Cerebellar cortex (tissue), 1 donor: ENCODE data around the gene SHD.

Experiments used
- DNase-seq: peaks from one replicate; pipeline ENCODE4 v3.0.0-alpha.2; 2015; ENCODE audit warnings: low spot score

Gene SHD

GRCh38 chr19:4327252-4327876 lies 48.3 kb downstream of the SHD start:
- peak; percentile 77 for DNase-seq

GRCh38 chr19:4327877-4328242 lies 48.8 kb downstream of the SHD start:
- no peak for DNase-seq

GRCh38 chr19:4328243-4328990 lies 49.4 kb downstream of the SHD start:
- DNase-seq: peak; percentile 98

- DNase-seq: peak; percentile 28
Observed at GRCh38 chr19:4328991-4329681, 50.1 kb downstream of the SHD start.

GRCh38 chr19:4329858-4330257 lies 50.8 kb downstream of the SHD start:
- DNase-seq: no peak

- DNase-seq: no peak
Observed at GRCh38 chr19:4334929-4335570, 56.0 kb downstream of the SHD start.

GRCh38 chr19:4337906-4338440 lies 58.9 kb downstream of the SHD start:
- DNase-seq: no peak

- no peak for DNase-seq
Observed at GRCh38 chr19:4338441-4339355, 59.6 kb downstream of the SHD start, which contains the start of gene STAP2. STAP2 (minus strand) TSS chr19:4338827; CDS start chr19:4338753, 74 bp downstream.
